SK-N-SH (cell line): ENCODE measurements around the gene ERC2. TPM values are rescaled to one million over a fixed set of nuclear protein-coding genes. Genes with fewer than 3 reads are reported as not detected.

Experiments used
- CTCF ChIA-PET: fragments of 300-600, 350-600 bp; formaldehyde crosslinking; extraction: SDS; loops from one replicate; lab custom pipeline; 2021; lab: Yijun Ruan, JAX
- POLR2A ChIA-PET: fragments of 350-600 bp; sonication (Branson Sonifier 250); formaldehyde crosslinking; extraction: SDS; loops from one replicate; lab custom pipeline; 2020; ENCODE audit warnings: antibody characterized with exemption, inconsistent platforms; lab: Yijun Ruan, JAX
- DNase-seq: peaks from one replicate; pipeline ENCODE4 v3.0.0; 2012
- H2AFZ ChIP-seq: fragments of 200-600 bp; sonication (generic); 2 replicates; pipeline ENCODE4 v1.8.1; 2016; ENCODE audit warnings: antibody characterized with exemption, mild to moderate bottlenecking, low read depth
- H3F3A ChIP-seq: fragments of 200-600 bp; sonication (generic); replicated peaks from 2 replicates; pipeline ENCODE3; 2016; ENCODE audit warnings: antibody characterized with exemption, mild to moderate bottlenecking; ENCODE audit not compliant: insufficient read depth
- H3K27ac ChIP-seq, 2 experiments: fragments of 200-500 bp in 1 of 2; fragments of 200-600 bp in 1 of 2; sonication (Bioruptor generic) in 1 of 2; sonication (generic), shearing (Covaris generic) in 1 of 2; 2 replicates each; pipeline versions ENCODE4 v1.5.1 to v1.6.1; 2014 to 2016; ENCODE audit warnings: low read depth in 2 of 2, inconsistent platforms in 1 of 2, low read length in 1 of 2, mild to moderate bottlenecking in 1 of 2, mixed read lengths in 1 of 2
- H3K27me3 ChIP-seq: fragments of 200-600 bp; sonication (generic), shearing (Covaris generic); 2 replicates; pipeline ENCODE4 v1.6.1; 2016; ENCODE audit warnings: mixed run types; ENCODE audit not compliant: insufficient read depth
- H3K36me3 ChIP-seq, 2 experiments: fragments of 200-500 bp in 1 of 2; fragments of 200-600 bp in 1 of 2; sonication (Bioruptor generic) in 1 of 2; sonication (generic) in 1 of 2; replicated peaks in 1 of 2; 2 replicates each; pipeline versions ENCODE3 to v1.5.1; 2014 to 2016; ENCODE audit warnings: low read length in 1 of 2, mild to moderate bottlenecking in 1 of 2; ENCODE audit not compliant: insufficient read depth in 2 of 2, control insufficient read depth in 1 of 2
- H3K4me1 ChIP-seq, 2 experiments: fragments of 200-500 bp in 1 of 2; fragments of 200-600 bp in 1 of 2; sonication (Bioruptor generic) in 1 of 2; sonication (generic), shearing (Covaris generic) in 1 of 2; 2 replicates each; pipeline versions ENCODE4 v1.5.1 to v1.6.1; 2014 to 2016; ENCODE audit warnings: low read depth in 1 of 2, low read length in 1 of 2, mixed run types in 1 of 2; ENCODE audit not compliant: insufficient read depth in 2 of 2, control insufficient read depth in 1 of 2
- H3K4me2 ChIP-seq: fragments of 200-600 bp; sonication (generic), shearing (Covaris generic); 2 replicates; pipeline ENCODE4 v1.6.1; 2017; ENCODE audit warnings: mixed run types
- H3K4me3 ChIP-seq, 2 experiments: fragments of 200-500 bp in 1 of 2; fragments of 200-600 bp in 1 of 2; sonication (Bioruptor generic) in 1 of 2; sonication (generic), shearing (Covaris generic) in 1 of 2; 2 replicates each; pipeline versions ENCODE4 v1.5.1 to v1.8.1; 2014 to 2016; ENCODE audit warnings: low read depth in 2 of 2, inconsistent platforms in 1 of 2, low read length in 1 of 2, mild to moderate bottlenecking in 1 of 2, mixed read lengths in 1 of 2, moderate library complexity in 1 of 2
- H3K79me2 ChIP-seq: fragments of 200-600 bp; sonication (generic); 2 replicates; pipeline ENCODE4 v1.8.1; 2017; ENCODE audit warnings: mild to moderate bottlenecking; ENCODE audit not compliant: insufficient read depth
- H3K9ac ChIP-seq: fragments of 200-600 bp; sonication (generic); 2 replicates; pipeline ENCODE4 v1.6.1; 2017; ENCODE audit warnings: mixed run types
- H3K9me2 ChIP-seq: fragments of 200-600 bp; sonication (generic); 2 replicates; pipeline ENCODE4 v1.6.1; 2017; ENCODE audit warnings: mixed run types
- H3K9me3 ChIP-seq: fragments of 200-600 bp; sonication (generic); 2 replicates; pipeline ENCODE4 v1.6.1; 2017; ENCODE audit warnings: mixed run types, mild to moderate bottlenecking, moderate library complexity
- H4K20me1 ChIP-seq: fragments of 200-600 bp; sonication (generic); 2 replicates; pipeline ENCODE4 v1.6.1; 2017; ENCODE audit warnings: mild to moderate bottlenecking, mixed run types; ENCODE audit not compliant: insufficient read depth
- CHD2 ChIP-seq: fragments of 150-350 bp; IDR thresholded peaks from 2 replicates; pipeline ENCODE4 v1.6.1; 2018; ENCODE audit warnings: low read length; ENCODE audit not compliant: partially characterized antibody
- CTCF ChIP-seq: fragments of 200-600 bp; sonication (generic); IDR thresholded peaks from 2 replicates; pipeline ENCODE4 v1.6.1; 2017; ENCODE audit warnings: antibody characterized with exemption, mild to moderate bottlenecking, moderate library complexity
- EP300 ChIP-seq, 2 experiments: IDR thresholded peaks; 2 replicates each; pipeline versions ENCODE4 v1.4.0 to v1.6.1; 2012; ENCODE audit warnings: borderline replicate concordance in 1 of 2, low read depth in 1 of 2, low read length in 1 of 2
- FOXJ3 ChIP-seq: sonication (generic); formaldehyde crosslinking; IDR thresholded peaks from 2 replicates; pipeline ENCODE4 v1.5.1; 2020; ENCODE audit warnings: mild to moderate bottlenecking, missing genetic modification reagents
- FOXM1 ChIP-seq: IDR thresholded peaks from 2 replicates; pipeline ENCODE4 v1.4.0; 2012; ENCODE audit warnings: low read depth, mild to moderate bottlenecking
- GABPA ChIP-seq: IDR thresholded peaks from 2 replicates; pipeline ENCODE4 v1.4.0; 2012; ENCODE audit warnings: low read depth, mild to moderate bottlenecking
- JUND ChIP-seq: IDR thresholded peaks from 2 replicates; pipeline ENCODE4 v1.4.0; 2012
- MEF2A ChIP-seq: IDR thresholded peaks from 2 replicates; pipeline ENCODE4 v1.4.0; 2012; ENCODE audit warnings: low read depth, borderline replicate concordance
- NFIC ChIP-seq: IDR thresholded peaks from 2 replicates; pipeline ENCODE4 v1.4.0; 2012; ENCODE audit warnings: borderline replicate concordance
- POLR2AphosphoS5 ChIP-seq: IDR thresholded peaks from 2 replicates; pipeline ENCODE4 v1.6.1; 2012; ENCODE audit warnings: low read depth, low read length
- RAD21 ChIP-seq: IDR thresholded peaks from 2 replicates; pipeline ENCODE4 v1.6.1; 2012; ENCODE audit warnings: mild to moderate bottlenecking, low read length
- TAF1 ChIP-seq: IDR thresholded peaks from 2 replicates; pipeline ENCODE4 v1.6.1; 2012; ENCODE audit warnings: low read depth, mild to moderate bottlenecking, low read length, moderate library complexity, borderline replicate concordance
- TEAD4 ChIP-seq: IDR thresholded peaks from 2 replicates; pipeline ENCODE4 v1.4.0; 2012; ENCODE audit warnings: mild to moderate bottlenecking, borderline replicate concordance; ENCODE audit not compliant: insufficient read depth
- USF1 ChIP-seq: IDR thresholded peaks from 2 replicates; pipeline ENCODE4 v1.4.0; 2012; ENCODE audit warnings: low read depth, borderline replicate concordance
- USF2 ChIP-seq: fragments of 150-350 bp; IDR thresholded peaks from 2 replicates; pipeline ENCODE4 v1.6.1; 2017; ENCODE audit warnings: antibody characterized with exemption, low read length, low read depth, borderline replicate concordance
- WGBS: methylation state at CpG from one replicate; pipeline ENCODE4 v1.1.6; 2017; ENCODE audit warnings: low lambda C conversion rate; 5-methylcytosine and 5-hydroxymethylcytosine counted together
- polyA plus RNA-seq, 3 experiments: library from polyadenylated mRNA; depleted of rRNA; stranded (reverse); fragments of >200 nt; gene quantifications; 2 replicates each; pipeline ENCODE4 v1.2.3, GENCODE V29; 2012

Gene ERC2
- polyA plus RNA-seq, 1 of the 3 experiments (the other 2 are of a cell fraction): 1.6 TPM

- TF ChIP-seq USF1 (no peak), MEF2A (no peak), NFIC (no peak), POLR2AphosphoS5 (no peak)
Measured at GRCh38 chr3:55884491-55885285, 583.6 kb downstream of the ERC2 start (continued).

GRCh38 chr3:55884066-55884465 is 584.2 kb downstream of the ERC2 start:
- 61% methylated on average over 1 of the region's 1 CpG for WGBS
- H2AFZ ChIP-seq: no peak overlapping the region
- H3K27ac ChIP-seq: no peak overlapping the region
- no peaks in the 10 kb centered on the region for H3K36me3 ChIP-seq
- H3K9me2 ChIP-seq: no peaks in the 10 kb centered on the region
- H3K9me3 ChIP-seq: no peaks in the 10 kb centered on the region
- no peaks in the 10 kb centered on the region for H3K27me3 ChIP-seq
- no peaks in the 10 kb centered on the region for H3F3A ChIP-seq
- no peak overlapping the region for H3K4me3 ChIP-seq
- H3K79me2 ChIP-seq: no peaks in the 10 kb centered on the region
- H4K20me1 ChIP-seq: no peaks in the 10 kb centered on the region
- no peaks in the 10 kb centered on the region; a peak in 1 of 4 replicates for H3K4me1 ChIP-seq
- no peak overlapping the region for H3K9ac ChIP-seq
- no peak for TF ChIP-seq USF2
- TF ChIP-seq FOXM1: no peak
- no peak overlapping the region for H3K4me2 ChIP-seq
- DNase-seq: no peak
- ChIA-PET POLR2A (no interaction called here), CTCF (interaction anchor here (0.7 kb wide), 1 partner anchor 12 kb away, joined by 3 read pairs; no protein-coding TSS in a partner anchor)

- H3K4me3 ChIP-seq: no peak overlapping the region
- no peak for DNase-seq
- H2AFZ ChIP-seq: no peak overlapping the region
- H3K4me1 ChIP-seq: no peaks in the 10 kb centered on the region; a peak in 1 of 4 replicates
- ChIA-PET CTCF (interaction anchor here (0.9 to 1.0 kb wide), 2 partner anchors 21 to 566 kb away, joined by 3 read pairs; no protein-coding TSS in a partner anchor), POLR2A (no interaction called here)
- H3K9me3 ChIP-seq: no peaks in the 10 kb centered on the region
- no peak overlapping the region for H3K4me2 ChIP-seq
- H3K79me2 ChIP-seq: no peaks in the 10 kb centered on the region
- no peaks in the 10 kb centered on the region for H3K9me2 ChIP-seq
- H4K20me1 ChIP-seq: no peaks in the 10 kb centered on the region
- H3F3A ChIP-seq: no peaks in the 10 kb centered on the region
- no peak overlapping the region for H3K27ac ChIP-seq
- H3K9ac ChIP-seq: no peak overlapping the region
- TF ChIP-seq TEAD4: no peak
- no peak for TF ChIP-seq TAF1
- no peak for TF ChIP-seq GABPA
- no peak for TF ChIP-seq EP300 (IDR thresholded peaks at IDR 0.05; ENCODE audit: borderline replicate concordance in 1 of 2, low read depth in 1 of 2, low read length in 1 of 2)
- no peak for TF ChIP-seq FOXJ3 (CRISPR knock-in tag)
- no peak for TF ChIP-seq JUND
- TF ChIP-seq USF1: no peak
- TF ChIP-seq RAD21: no peak
- TF ChIP-seq CTCF: no peak
- TF ChIP-seq CHD2: no peak
- H3K36me3 ChIP-seq: no peaks in the 10 kb centered on the region
- no peaks in the 10 kb centered on the region for H3K27me3 ChIP-seq
- 76% methylated on average over 2 of the region's 2 CpGs for whole genome bisulfite sequencing
Measured at GRCh38 chr3:55882006-55882405, 586.3 kb downstream of the ERC2 start.
